Tibial nerve (tissue), 4 donors: ENCODE results near the gene KRT85. TPM values are rescaled to one million over a fixed set of nuclear protein-coding genes. Genes with fewer than 3 reads are reported as not detected.

Experiments
- DNase-seq, 2 donors: peaks; one replicate each; pipeline ENCODE4 v3.0.0-alpha.2; 2019; ENCODE audit warnings: low spot score in 2 of 2
- H3K27ac ChIP-seq, 4 donors: fragments of 200-600 bp; sonication (generic) in 3 of 4; one replicate each; pipeline ENCODE4 v1.5.1; 2017 to 2019; ENCODE audit warnings: mild to moderate bottlenecking in 1 of 4
- H3K27me3 ChIP-seq, 2 donors: fragments of 200-600 bp; sonication (generic) in 1 of 2; one replicate each; pipeline versions ENCODE4 v1.5.1 to v1.6.0; 2017 to 2019
- H3K36me3 ChIP-seq, 3 donors: fragments of 200-600 bp; sonication (generic); one replicate each; pipeline ENCODE4 v1.5.1; 2018 to 2019
- H3K4me1 ChIP-seq, 4 donors: fragments of 200-600 bp; sonication (generic) in 3 of 4; one replicate each; pipeline ENCODE4 v1.5.1; 2017 to 2019
- H3K4me3 ChIP-seq, 4 donors: fragments of 200-600 bp; sonication (generic) in 3 of 4; one replicate each; pipeline ENCODE4 v1.5.1; 2017 to 2019; ENCODE audit warnings: mild to moderate bottlenecking in 1 of 4, moderate library complexity in 1 of 4
- H3K9me3 ChIP-seq, 4 donors: fragments of 200-600 bp; sonication (generic) in 3 of 4; one replicate each; pipeline ENCODE4 v1.5.1; 2017 to 2019
- CTCF ChIP-seq, 5 experiments: fragments of 200-600 bp in 3 of 5; fragments of 450-650 bp in 2 of 5; sonication (generic) in 3 of 5; IDR thresholded peaks; one replicate each; pipeline ENCODE4 v1.5.1; 2016 to 2019; ENCODE audit warnings: antibody characterized with exemption in 5 of 5, mild to moderate bottlenecking in 3 of 5, moderate library complexity in 2 of 5
- EP300 ChIP-seq, 2 donors: sonication (generic); formaldehyde crosslinking; IDR thresholded peaks; one replicate each; pipeline ENCODE4 v1.6.1; 2017; ENCODE audit warnings: antibody characterized with exemption in 2 of 2, mild to moderate bottlenecking in 1 of 2
- POLR2A ChIP-seq, 2 donors: fragments of 450-650 bp; IDR thresholded peaks; one replicate each; pipeline ENCODE4 v1.6.1; 2017; ENCODE audit warnings: antibody characterized with exemption in 2 of 2, mild to moderate bottlenecking in 2 of 2, moderate library complexity in 2 of 2
- WGBS, 2 donors: methylation state at CpG; one replicate each; pipeline ENCODE4 v1.1.5; 2018; 5-methylcytosine and 5-hydroxymethylcytosine counted together
- total RNA-seq, 4 donors: library from RNA; depleted of rRNA; stranded (reverse); fragments of >200 nt; gene quantifications; one replicate each; pipeline ENCODE4 v1.1.0, GENCODE V29; 2016

Gene KRT85
- total RNA-seq, 4 donors from 2014 or later, result not detected

GRCh38 chr12:52335598-52336262 lies 31.6 kb downstream of the KRT85 start:
- 83 to 85% methylated on average over 4 of the region's 4 CpGs for WGBS, 2 donors
- H3K27me3 ChIP-seq, result no peaks in the 10 kb centered on the region
- no peaks in the 10 kb centered on the region for H3K4me1 ChIP-seq
- H3K9me3 ChIP-seq, result peaks cover 0 to 24% (median 7%) of the 10 kb centered on the region in 4 donors
- no peak overlapping the region for H3K4me3 ChIP-seq
- TF ChIP-seq CTCF (IDR thresholded peaks at IDR 0.05), result no peak
- no peak for TF ChIP-seq POLR2A (IDR thresholded peaks at IDR 0.05)
- TF ChIP-seq EP300 (IDR thresholded peaks at IDR 0.05), result no peak
- no peak for DNase-seq
- no peaks in the 10 kb centered on the region for H3K36me3 ChIP-seq
- no peak overlapping the region for H3K27ac ChIP-seq

- Histone ChIP-seq H3K4me1 (no peaks in the 10 kb centered on the region), H3K4me3 (no peak overlapping the region), H3K27ac (no peak overlapping the region), H3K9me3 (peaks cover 0 to 24% (median 7%) of the 10 kb centered on the region in 4 donors), H3K27me3 (no peaks in the 10 kb centered on the region), H3K36me3 (no peaks in the 10 kb centered on the region)
- WGBS, 2 donors, result 89 to 93% methylated on average over 3 of the region's 3 CpGs
- TF ChIP-seq POLR2A (IDR thresholded peaks at IDR 0.05) (no peak), CTCF (IDR thresholded peaks at IDR 0.05) (no peak), EP300 (IDR thresholded peaks at IDR 0.05) (no peak)
- no peak for DNase-seq
These were observed 33.1 kb downstream of the KRT85 start for GRCh38 chr12:52334185-52334584.

GRCh38 chr12:52333321-52333720 lies 34.0 kb downstream of the KRT85 start:
- 60 to 68% methylated on average over 3 of the region's 3 CpGs for WGBS, 2 donors
- H3K27me3 ChIP-seq, result no peaks in the 10 kb centered on the region
- no peak for DNase-seq
- no peak overlapping the region for H3K4me3 ChIP-seq
- H3K4me1 ChIP-seq, result no peaks in the 10 kb centered on the region
- H3K27ac ChIP-seq, result no peak overlapping the region
- TF ChIP-seq CTCF (IDR thresholded peaks at IDR 0.05) (no peak), EP300 (IDR thresholded peaks at IDR 0.05) (no peak), POLR2A (IDR thresholded peaks at IDR 0.05) (no peak)
- no peaks in the 10 kb centered on the region for H3K36me3 ChIP-seq
- H3K9me3 ChIP-seq, result peaks cover 0 to 24% (median 7%) of the 10 kb centered on the region in 4 donors

GRCh38 chr12:52332381-52332780 lies 34.9 kb downstream of the KRT85 start:
- DNase-seq, result no peak
- peaks cover 0 to 22% (median 7%) of the 10 kb centered on the region in 4 donors for H3K9me3 ChIP-seq
- 100% methylated on average over 1 of the region's 1 CpG for WGBS, 2 donors

More at GRCh38 chr12:52332381-52332780, 34.9 kb downstream of the KRT85 start:
- Histone ChIP-seq H3K27ac (no peak overlapping the region), H3K36me3 (no peaks in the 10 kb centered on the region), H3K4me1 (no peaks in the 10 kb centered on the region), H3K4me3 (no peak overlapping the region), H3K27me3 (peaks cover 0 to 3% of the 10 kb centered on the region in 2 donors)
- TF ChIP-seq POLR2A (IDR thresholded peaks at IDR 0.05) (no peak), CTCF (IDR thresholded peaks at IDR 0.05) (no peak), EP300 (IDR thresholded peaks at IDR 0.05) (no peak)
